Left ventricle myocardium inferior (tissue), 1 donor: ENCODE results near the gene TNFRSF8. TPM values are rescaled to one million over a fixed set of nuclear protein-coding genes. Genes with fewer than 3 reads are reported as not detected.

ENCODE experiments used
- DNase-seq: peaks from one replicate; pipeline ENCODE4 v3.0.0-alpha.2; 2020
- H3K27ac ChIP-seq: fragments of 200-600 bp; replicated peaks from 2 replicates; pipeline ENCODE4 v1.8.0; 2021
- H3K27me3 ChIP-seq: fragments of 200-600 bp; 2 replicates; pipeline ENCODE4 v1.8.0; 2021; ENCODE audit warnings: low read depth
- H3K36me3 ChIP-seq: fragments of 200-600 bp; 2 replicates; pipeline ENCODE4 v1.8.0; 2021
- H3K4me1 ChIP-seq: fragments of 200-600 bp; 2 replicates; pipeline ENCODE4 v1.8.0; 2021
- H3K4me3 ChIP-seq: fragments of 200-600 bp; 2 replicates; pipeline ENCODE4 v1.8.0; 2021; ENCODE audit warnings: mild to moderate bottlenecking, moderate library complexity
- H3K9me3 ChIP-seq: fragments of 200-600 bp; replicated peaks from 2 replicates; pipeline ENCODE4 v1.8.0; 2021
- intact Hi-C: fragments of 100-400 bp; cut with micrococcal nuclease; formaldehyde crosslinking; loops from one replicate; pipeline ENCODE4 v1.11.0; 2022
- total RNA-seq: library from RNA; stranded (reverse); fragmentation: NEBNext Ultra II Directional; extraction: Animal tissue kit (Norgen Biotek cat#: 25700); gene quantifications from one replicate; pipeline ENCODE4 v1.2.1, GENCODE V29; 2021
- TF ChIP-seq, protein P1 (sequence below): fragments of 200-600 bp; IDR thresholded peaks from 2 replicates; pipeline ENCODE4 v1.8.0; 2021; ENCODE audit warnings: antibody characterized with exemption, mild to moderate bottlenecking, borderline replicate concordance
- donor health status: DM: no; HTN: yes; CAD: no; lungs with severe emphysema.

TNFRSF8 gene
- total RNA-seq, 1 donor from 2014 or later, result 0.82 TPM

DNA sequence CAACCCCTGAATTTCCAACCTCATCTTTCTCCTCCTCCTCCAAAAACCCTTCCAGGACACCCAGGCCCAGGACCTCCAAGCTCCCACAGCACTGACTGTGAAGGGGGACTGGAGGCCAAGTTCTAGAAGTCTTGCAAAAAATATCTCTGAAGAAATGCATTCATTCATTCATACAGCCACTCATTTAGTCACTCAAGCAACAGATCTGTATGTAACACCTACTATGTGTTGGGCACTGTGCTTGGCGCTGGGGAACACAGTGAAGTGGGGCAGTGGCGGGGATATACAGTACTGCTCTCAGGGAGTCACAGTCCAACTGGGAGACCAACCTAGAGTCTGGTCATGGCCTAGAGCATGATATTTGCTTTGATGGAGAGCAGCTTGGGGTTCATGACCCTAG, 88.4 kb downstream of the TNFRSF8 start:
- Histone ChIP-seq H3K27ac (peak overlapping the region; percentile 48), H3K4me3 (no peak overlapping the region), H3K4me1 (peaks cover 50% of the 10 kb centered on the region), H3K36me3 (no peaks in the 10 kb centered on the region), H3K9me3 (peaks cover 7% of the 10 kb centered on the region), H3K27me3 (no peaks in the 10 kb centered on the region)
- DNase-seq, result no peak
- TF ChIP-seq, protein P1, sequence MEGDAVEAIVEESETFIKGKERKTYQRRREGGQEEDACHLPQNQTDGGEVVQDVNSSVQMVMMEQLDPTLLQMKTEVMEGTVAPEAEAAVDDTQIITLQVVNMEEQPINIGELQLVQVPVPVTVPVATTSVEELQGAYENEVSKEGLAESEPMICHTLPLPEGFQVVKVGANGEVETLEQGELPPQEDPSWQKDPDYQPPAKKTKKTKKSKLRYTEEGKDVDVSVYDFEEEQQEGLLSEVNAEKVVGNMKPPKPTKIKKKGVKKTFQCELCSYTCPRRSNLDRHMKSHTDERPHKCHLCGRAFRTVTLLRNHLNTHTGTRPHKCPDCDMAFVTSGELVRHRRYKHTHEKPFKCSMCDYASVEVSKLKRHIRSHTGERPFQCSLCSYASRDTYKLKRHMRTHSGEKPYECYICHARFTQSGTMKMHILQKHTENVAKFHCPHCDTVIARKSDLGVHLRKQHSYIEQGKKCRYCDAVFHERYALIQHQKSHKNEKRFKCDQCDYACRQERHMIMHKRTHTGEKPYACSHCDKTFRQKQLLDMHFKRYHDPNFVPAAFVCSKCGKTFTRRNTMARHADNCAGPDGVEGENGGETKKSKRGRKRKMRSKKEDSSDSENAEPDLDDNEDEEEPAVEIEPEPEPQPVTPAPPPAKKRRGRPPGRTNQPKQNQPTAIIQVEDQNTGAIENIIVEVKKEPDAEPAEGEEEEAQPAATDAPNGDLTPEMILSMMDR, result no peak
- intact Hi-C loops, result no loop called here

DNA sequence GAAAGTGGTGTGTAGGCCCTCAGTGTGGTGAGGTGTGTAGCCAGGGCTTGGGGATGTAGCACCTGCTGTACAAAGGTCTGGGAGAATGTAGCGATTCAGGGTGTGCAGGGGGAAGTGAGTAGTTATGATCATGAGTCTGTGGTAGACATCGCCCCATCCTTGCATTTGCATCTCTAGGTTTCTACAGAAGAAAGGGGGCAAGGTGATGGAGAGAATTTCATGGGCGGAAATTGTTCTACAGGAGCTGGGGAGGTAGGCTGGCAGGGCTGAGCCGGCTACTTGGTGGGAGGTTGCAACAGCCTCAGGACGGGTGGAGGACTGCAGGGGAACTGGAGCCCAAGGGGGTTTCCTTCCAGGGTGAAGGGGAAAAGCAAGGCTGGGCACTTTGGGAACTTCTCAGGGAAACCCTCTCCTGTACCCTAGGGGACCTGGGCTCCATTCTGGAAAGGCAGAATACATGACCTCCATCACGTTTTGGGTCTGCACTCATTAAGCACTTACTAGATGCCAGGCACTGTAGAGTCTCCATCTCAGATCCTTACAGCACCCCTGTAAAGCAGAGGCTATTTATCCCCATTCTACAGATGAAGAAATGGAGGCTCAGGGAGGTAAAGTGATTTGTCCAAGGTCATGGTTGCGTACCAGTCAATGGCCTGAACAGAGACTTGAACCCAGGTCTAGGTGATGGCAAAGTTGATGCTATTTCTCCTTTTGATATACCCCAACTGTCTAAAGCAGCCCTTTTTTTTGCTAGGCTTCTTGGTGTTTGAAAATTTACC, 89.2 kb downstream of the TNFRSF8 start:
- no peaks in the 10 kb centered on the region for H3K27me3 ChIP-seq
- DNase-seq, result no peak
- H3K27ac ChIP-seq, result peak overlapping the region; percentile 20
- H3K36me3 ChIP-seq, result no peaks in the 10 kb centered on the region
- H3K9me3 ChIP-seq, result peaks cover 7% of the 10 kb centered on the region
- TF ChIP-seq, protein P1, result no peak
- no peak overlapping the region for H3K4me3 ChIP-seq
- peaks cover 44% of the 10 kb centered on the region for H3K4me1 ChIP-seq
- intact Hi-C loops, result no loop called here

DNA sequence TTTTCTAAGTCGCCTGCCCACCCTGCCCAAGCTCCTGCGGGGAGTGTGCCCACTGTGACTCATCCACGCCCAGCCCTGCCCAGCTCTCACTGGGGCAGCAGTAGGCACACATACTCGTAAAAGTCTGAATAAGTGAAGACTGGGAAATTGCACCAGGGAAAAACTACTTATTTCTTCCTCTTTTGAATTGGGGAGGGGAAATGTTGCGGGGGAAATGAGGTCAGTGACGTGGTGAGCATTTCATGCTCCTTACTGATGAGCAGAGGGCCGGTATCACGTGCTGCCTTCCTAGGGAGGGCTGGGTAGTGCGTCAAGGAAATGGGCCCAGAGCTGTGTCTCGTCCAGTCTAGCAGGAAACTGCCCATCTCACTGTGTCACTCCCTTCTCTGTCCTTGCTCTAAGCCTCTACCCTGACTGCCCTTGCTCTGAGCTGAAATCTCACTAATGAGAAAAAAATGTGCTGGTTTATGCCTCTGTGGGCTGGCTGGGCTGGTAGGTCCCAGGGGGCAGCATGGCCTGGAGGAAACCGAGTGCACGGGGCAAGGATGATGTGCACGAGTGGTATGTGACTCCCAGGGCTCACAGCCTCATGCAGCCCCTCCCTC, 90.2 kb downstream of the TNFRSF8 start:
- peak overlapping the region; percentile 20 for H3K27ac ChIP-seq
- TF ChIP-seq, protein P1, result no peak
- no peaks in the 10 kb centered on the region for H3K36me3 ChIP-seq
- DNase-seq, result no peak
- intact Hi-C loops, result no loop called here
- peaks cover 34% of the 10 kb centered on the region for H3K4me1 ChIP-seq
- H3K27me3 ChIP-seq, result no peaks in the 10 kb centered on the region
- H3K4me3 ChIP-seq, result no peak overlapping the region
- H3K9me3 ChIP-seq, result peaks cover 7% of the 10 kb centered on the region

DNA sequence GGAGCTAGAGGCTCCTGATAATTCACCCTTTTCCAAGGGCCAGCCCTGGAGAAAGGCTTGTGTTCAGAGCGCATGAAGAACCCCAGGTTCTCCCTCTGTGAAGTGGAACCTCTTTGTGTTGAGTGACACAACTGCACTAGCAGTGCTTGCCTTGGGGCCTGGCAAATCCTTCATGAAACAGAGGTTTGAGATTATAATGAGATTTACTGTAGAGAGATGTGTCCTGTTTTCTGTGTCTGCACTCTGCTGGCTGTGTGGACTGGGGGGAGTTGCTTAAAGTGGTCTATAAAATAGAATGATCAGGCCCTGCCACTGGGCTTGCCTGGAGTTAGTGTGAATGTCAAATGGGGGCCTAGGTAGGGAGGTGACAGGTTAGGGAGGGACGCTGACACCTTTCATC, 92.2 kb downstream of the TNFRSF8 start:
- H3K4me1 ChIP-seq, result peaks cover 20% of the 10 kb centered on the region
- H3K27me3 ChIP-seq, result no peaks in the 10 kb centered on the region
- TF ChIP-seq, protein P1, result no peak
- no peaks in the 10 kb centered on the region for H3K9me3 ChIP-seq
- intact Hi-C loops, result no loop called here
- H3K36me3 ChIP-seq, result no peaks in the 10 kb centered on the region
- no peak overlapping the region for H3K4me3 ChIP-seq
- no peak overlapping the region for H3K27ac ChIP-seq
- no peak for DNase-seq

DNA sequence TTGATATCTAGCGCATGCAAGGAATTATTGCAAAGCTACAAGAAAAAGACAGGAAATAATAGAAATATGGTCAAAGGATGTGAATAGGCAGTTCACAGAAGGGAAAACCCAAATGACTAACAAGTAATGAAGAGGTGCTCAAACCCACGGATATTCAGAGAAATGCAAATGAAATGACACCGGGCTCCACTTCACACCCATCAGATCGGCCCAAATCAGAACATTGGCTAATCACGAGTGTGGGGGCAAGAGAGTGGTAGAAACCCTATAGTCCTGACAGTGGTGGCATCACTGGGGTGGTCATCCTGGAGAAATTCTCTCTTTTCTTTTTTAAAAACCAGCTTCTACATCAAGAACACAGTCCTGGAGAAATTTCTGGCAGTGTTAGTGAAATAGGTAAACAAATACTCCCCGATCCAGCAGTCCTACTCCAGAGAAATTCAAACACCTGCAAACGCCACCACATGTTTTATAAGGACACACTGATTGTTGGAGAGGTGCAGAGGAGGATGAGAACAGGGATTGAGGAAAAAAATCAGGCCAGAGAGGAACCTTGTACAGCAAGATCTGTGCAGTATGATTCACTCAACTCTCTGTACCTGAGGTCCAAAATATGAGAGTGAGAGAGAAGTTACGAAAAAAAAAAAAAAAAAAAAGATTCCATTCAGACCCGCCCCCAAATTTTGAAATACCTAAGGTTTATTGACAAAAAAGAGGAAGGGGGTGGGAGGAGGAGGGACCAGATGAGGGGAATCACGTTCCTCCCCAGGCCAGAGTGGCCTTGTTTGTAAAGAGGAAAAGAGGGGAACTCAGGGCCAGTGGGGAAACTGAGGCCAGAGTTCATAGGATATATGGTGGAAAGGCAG, 94.5 kb downstream of the TNFRSF8 start:
- Histone ChIP-seq H3K27ac (no peak overlapping the region), H3K9me3 (no peaks in the 10 kb centered on the region), H3K27me3 (no peaks in the 10 kb centered on the region), H3K36me3 (no peaks in the 10 kb centered on the region), H3K4me1 (peaks cover 34% of the 10 kb centered on the region), H3K4me3 (no peak overlapping the region)
- TF ChIP-seq, protein P1, result no peak
- no peak for DNase-seq
- intact Hi-C loops, result no loop called here
